H9 (cell line): ENCODE data around the gene TTR. TPM values are rescaled to one million over a fixed set of nuclear protein-coding genes. Genes with fewer than 3 reads are reported as not detected.

ENCODE experiments used
- DNase-seq: peaks from one replicate; pipeline ENCODE4 v3.0.0-alpha.2; 2017
- H2AFZ ChIP-seq: one replicate; pipeline ENCODE4 v1.6.1; 2013; ENCODE audit warnings: mild to moderate bottlenecking, low read length, control low read depth, moderate library complexity
- H2AK5ac ChIP-seq: 2 replicates; pipeline ENCODE4 v1.6.1; 2013; ENCODE audit warnings: low read length, control low read depth, mixed read lengths; ENCODE audit not compliant: insufficient read length
- H2BK120ac ChIP-seq: one replicate; pipeline ENCODE4 v1.6.1; 2013; ENCODE audit warnings: low read depth, mild to moderate bottlenecking, low read length, control low read depth, inconsistent platforms; ENCODE audit not compliant: poor library complexity, severe bottlenecking
- H2BK12ac ChIP-seq: 2 replicates; pipeline ENCODE4 v1.6.1; 2013; ENCODE audit warnings: low read length, control low read depth, mixed read lengths, low read depth; ENCODE audit not compliant: insufficient read length
- H2BK15ac ChIP-seq: 2 replicates; pipeline ENCODE4 v1.6.1; 2013; ENCODE audit warnings: low read depth, low read length, control low read depth
- H2BK20ac ChIP-seq: one replicate; pipeline ENCODE4 v1.6.1; 2013; ENCODE audit warnings: low read depth, mild to moderate bottlenecking, low read length, control low read depth, inconsistent platforms; ENCODE audit not compliant: poor library complexity, severe bottlenecking
- H2BK5ac ChIP-seq: 2 replicates; pipeline ENCODE4 v1.6.1; 2013; ENCODE audit warnings: low read length, control low read depth, mixed read lengths; ENCODE audit not compliant: insufficient read length
- H3K14ac ChIP-seq: 2 replicates; pipeline ENCODE4 v1.6.1; 2013; ENCODE audit warnings: low read length, control low read depth; ENCODE audit not compliant: insufficient read depth
- H3K18ac ChIP-seq: 2 replicates; pipeline ENCODE4 v1.6.1; 2013; ENCODE audit warnings: low read depth, mild to moderate bottlenecking, mixed read lengths, low read length, control low read depth; ENCODE audit not compliant: insufficient read length
- H3K23ac ChIP-seq: 2 replicates; pipeline ENCODE4 v1.6.1; 2013; ENCODE audit warnings: low read length, control low read depth, mixed read lengths, low read depth; ENCODE audit not compliant: insufficient read length
- H3K23me2 ChIP-seq: 2 replicates; pipeline ENCODE4 v1.6.1; 2013; ENCODE audit warnings: low read depth, mild to moderate bottlenecking, mixed read lengths, low read length, control low read depth; ENCODE audit not compliant: insufficient read length, poor library complexity, severe bottlenecking
- H3K27ac ChIP-seq: 2 replicates; pipeline ENCODE4 v1.5.1; 2013; ENCODE audit warnings: low read length, control low read depth, mixed read lengths, low read depth; ENCODE audit not compliant: insufficient read length
- H3K27me3 ChIP-seq: 2 replicates; pipeline ENCODE4 v1.6.1; 2013; ENCODE audit warnings: low read length, control low read depth, inconsistent platforms; ENCODE audit not compliant: insufficient read depth
- H3K4ac ChIP-seq: 2 replicates; pipeline ENCODE4 v1.6.1; 2013; ENCODE audit warnings: low read depth, mild to moderate bottlenecking, control low read depth, inconsistent platforms, low read length, moderate library complexity
- H3K4me1 ChIP-seq: 2 replicates; pipeline ENCODE4 v1.6.1; 2013; ENCODE audit warnings: low read length, control low read depth, inconsistent platforms; ENCODE audit not compliant: insufficient read depth
- H3K4me2 ChIP-seq: 2 replicates; pipeline ENCODE4 v1.6.1; 2013; ENCODE audit warnings: low read length, control low read depth, mixed read lengths; ENCODE audit not compliant: insufficient read length, insufficient read depth
- H3K56ac ChIP-seq: 2 replicates; pipeline ENCODE4 v1.6.1; 2013; ENCODE audit warnings: low read depth, mild to moderate bottlenecking, mixed read lengths, low read length, control low read depth; ENCODE audit not compliant: insufficient read length
- H3K79me1 ChIP-seq: 2 replicates; pipeline ENCODE4 v1.6.1; 2013; ENCODE audit warnings: low read depth, mild to moderate bottlenecking, moderate library complexity, low read length, control low read depth, inconsistent platforms; ENCODE audit not compliant: insufficient read depth, poor library complexity, severe bottlenecking
- H3K79me2 ChIP-seq: 2 replicates; pipeline ENCODE4 v1.6.1; 2013; ENCODE audit warnings: low read length, control low read depth, inconsistent platforms; ENCODE audit not compliant: insufficient read depth
- H3K9ac ChIP-seq: 2 replicates; pipeline ENCODE4 v1.6.1; 2013; ENCODE audit warnings: low read length, control low read depth, mixed read lengths; ENCODE audit not compliant: insufficient read length; ENCODE audit errors: extremely low read depth
- H3K9me3 ChIP-seq: one replicate; pipeline ENCODE4 v1.6.1; 2013; ENCODE audit warnings: low read depth, low read length, inconsistent platforms; ENCODE audit not compliant: control insufficient read depth
- H3T11ph ChIP-seq: one replicate; pipeline ENCODE4 v1.6.1; 2013; ENCODE audit warnings: mild to moderate bottlenecking, low read length, control low read depth, inconsistent platforms
- H4K20me1 ChIP-seq: one replicate; pipeline ENCODE4 v1.6.1; 2013; ENCODE audit not compliant: control insufficient read depth, insufficient read length, insufficient read depth
- H4K5ac ChIP-seq: 2 replicates; pipeline ENCODE4 v1.6.1; 2013; ENCODE audit warnings: low read depth, mild to moderate bottlenecking, mixed read lengths, low read length, control low read depth; ENCODE audit not compliant: insufficient read length
- H4K8ac ChIP-seq: replicated peaks from 2 replicates; pipeline ENCODE4 v1.6.1; 2013; ENCODE audit warnings: low read length, control low read depth, mixed read lengths, low read depth; ENCODE audit not compliant: insufficient read length
- H4K91ac ChIP-seq: 2 replicates; pipeline ENCODE4 v1.6.1; 2013; ENCODE audit warnings: low read depth, mild to moderate bottlenecking, moderate library complexity, mixed read lengths, low read length, control low read depth; ENCODE audit not compliant: insufficient read length
- H3K27ac Mint-ChIP-seq, 3 experiments: 2 replicates in 2 of 3; 3 replicates in 1 of 3; pipeline ENCODE4 v1.8.0; 2020 to 2021; ENCODE audit warnings: mixed read lengths in 3 of 3, mild to moderate bottlenecking in 1 of 3, moderate library complexity in 1 of 3
- H3K27me3 Mint-ChIP-seq: 2 replicates; pipeline ENCODE4 v1.8.0; 2021; ENCODE audit warnings: low read depth, mild to moderate bottlenecking, moderate library complexity, mixed read lengths
- H3K36me3 Mint-ChIP-seq, 3 experiments: 2 replicates in 2 of 3; 3 replicates in 1 of 3; pipeline ENCODE4 v1.8.0; 2020 to 2021; ENCODE audit warnings: low read depth in 3 of 3, mixed read lengths in 3 of 3; ENCODE audit not compliant: insufficient read depth in 1 of 3
- H3K4me1 Mint-ChIP-seq, 2 experiments: 2 replicates each; pipeline ENCODE4 v1.8.0; 2020; ENCODE audit warnings: mixed read lengths in 2 of 2
- H3K4me3 Mint-ChIP-seq, 2 experiments: 2 replicates in 1 of 2; 3 replicates in 1 of 2; pipeline ENCODE4 v1.8.0; 2020 to 2021; ENCODE audit warnings: mild to moderate bottlenecking in 2 of 2, mixed read lengths in 2 of 2, moderate library complexity in 1 of 2
- H3K9me3 Mint-ChIP-seq, 2 experiments: 2 replicates in 1 of 2; 3 replicates in 1 of 2; pipeline ENCODE4 v1.8.0; 2020; ENCODE audit warnings: mild to moderate bottlenecking in 2 of 2, mixed read lengths in 2 of 2, moderate library complexity in 1 of 2
- WGBS: extraction: QIAGEN DNeasy Blood & Tissue Kit; methylation state at CpG from one replicate; pipeline ENCODE4 v1.1.7; 2013; ENCODE audit warnings: missing lambda C conversion rate, low lambda C conversion rate, mixed read lengths; ENCODE audit not compliant: insufficient read length; ENCODE audit errors: extremely low coverage; 5-methylcytosine and 5-hydroxymethylcytosine counted together
- total RNA-seq: library from RNA; stranded (reverse); gene quantifications from 2 replicates; pipeline ENCODE4 v1.2.1, GENCODE V29; 2021
- TF ChIP-seq, protein P1 (sequence below): fragments of 200-600 bp; sonication (generic); conservative IDR thresholded peaks from 3 replicates; pipeline ENCODE4 v1.8.0; 2021; ENCODE audit warnings: antibody characterized with exemption, mild to moderate bottlenecking

Gene TTR
- total RNA-seq, 1 experiment from 2014 or later: not detected

DNA sequence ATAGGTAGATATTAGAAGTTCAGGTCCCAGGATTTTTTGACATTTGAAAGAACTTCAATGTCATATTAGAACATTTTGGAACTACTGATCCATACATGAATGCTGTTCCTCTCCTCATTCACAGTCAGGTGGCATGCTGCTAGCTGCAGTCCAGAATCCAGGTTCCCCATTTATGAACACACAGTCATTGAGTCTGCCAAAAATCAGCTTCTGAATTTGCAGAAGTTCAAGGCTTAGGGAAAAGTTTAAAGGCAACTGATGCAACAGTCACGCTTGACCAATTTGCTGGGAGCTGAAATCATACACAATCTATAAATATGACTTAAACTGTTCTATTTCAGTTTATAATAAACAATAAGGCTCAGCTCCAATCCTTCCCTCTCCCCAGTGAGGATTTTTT lies 17.3 kb upstream of the TTR start:
- H3K27me3 ChIP-seq: no peaks in the 10 kb centered on the region
- no peak overlapping the region for H3K27ac ChIP-seq
- no peak overlapping the region for H4K5ac ChIP-seq
- H2AK5ac ChIP-seq: no peak overlapping the region
- no peak overlapping the region for H4K91ac ChIP-seq
- Mint-ChIP-seq H3K27ac (no peak overlapping the region), H3K9me3 (no peaks in the 10 kb centered on the region), H3K36me3 (no peaks in the 10 kb centered on the region), H3K4me1 (peaks cover 8 to 9% of the 10 kb centered on the region in 2 experiments), H3K4me3 (no peak overlapping the region), H3K27me3 (no peaks in the 10 kb centered on the region; the same call in 1 of the 2 replicates)
- H3K18ac ChIP-seq: no peak overlapping the region
- no peaks in the 10 kb centered on the region for H3K9me3 ChIP-seq
- no peak overlapping the region for H2BK5ac ChIP-seq
- H3K79me2 ChIP-seq: no peaks in the 10 kb centered on the region
- TF ChIP-seq, protein P1, sequence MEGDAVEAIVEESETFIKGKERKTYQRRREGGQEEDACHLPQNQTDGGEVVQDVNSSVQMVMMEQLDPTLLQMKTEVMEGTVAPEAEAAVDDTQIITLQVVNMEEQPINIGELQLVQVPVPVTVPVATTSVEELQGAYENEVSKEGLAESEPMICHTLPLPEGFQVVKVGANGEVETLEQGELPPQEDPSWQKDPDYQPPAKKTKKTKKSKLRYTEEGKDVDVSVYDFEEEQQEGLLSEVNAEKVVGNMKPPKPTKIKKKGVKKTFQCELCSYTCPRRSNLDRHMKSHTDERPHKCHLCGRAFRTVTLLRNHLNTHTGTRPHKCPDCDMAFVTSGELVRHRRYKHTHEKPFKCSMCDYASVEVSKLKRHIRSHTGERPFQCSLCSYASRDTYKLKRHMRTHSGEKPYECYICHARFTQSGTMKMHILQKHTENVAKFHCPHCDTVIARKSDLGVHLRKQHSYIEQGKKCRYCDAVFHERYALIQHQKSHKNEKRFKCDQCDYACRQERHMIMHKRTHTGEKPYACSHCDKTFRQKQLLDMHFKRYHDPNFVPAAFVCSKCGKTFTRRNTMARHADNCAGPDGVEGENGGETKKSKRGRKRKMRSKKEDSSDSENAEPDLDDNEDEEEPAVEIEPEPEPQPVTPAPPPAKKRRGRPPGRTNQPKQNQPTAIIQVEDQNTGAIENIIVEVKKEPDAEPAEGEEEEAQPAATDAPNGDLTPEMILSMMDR: no peak
- WGBS: no CpG with 5 or more reads among the region's 1 CpG
- no peaks in the 10 kb centered on the region for H3K79me1 ChIP-seq
- H3K4me1 ChIP-seq: no peaks in the 10 kb centered on the region
- no peak overlapping the region for H3K56ac ChIP-seq
- H3T11ph ChIP-seq: no peak overlapping the region
- DNase-seq: no peak
- H2AFZ ChIP-seq: no peak overlapping the region
- no peaks in the 10 kb centered on the region for H4K20me1 ChIP-seq
- H2BK12ac ChIP-seq: no peak overlapping the region
- H3K23ac ChIP-seq: no peak overlapping the region
- no peaks in the 10 kb centered on the region for H3K23me2 ChIP-seq
- no peak overlapping the region for H4K8ac ChIP-seq
- H3K4me2 ChIP-seq: no peak overlapping the region
- no peak overlapping the region for H2BK20ac ChIP-seq
- H2BK120ac ChIP-seq: no peak overlapping the region
- no peak overlapping the region for H3K4ac ChIP-seq
- H3K9ac ChIP-seq: no peak overlapping the region
- no peak overlapping the region for H2BK15ac ChIP-seq
- no peak overlapping the region for H3K14ac ChIP-seq
